Fibroblast of lung (primary cell): Measurements from ENCODE around the gene CHST4. TPM values are rescaled to one million over a fixed set of nuclear protein-coding genes. Genes with fewer than 3 reads are reported as not detected.

Experiments used
- DNase-seq, 2 donors: peaks; one replicate each; pipeline versions ENCODE4 v3.0.0 to v3.0.0-alpha.2; 2010; ENCODE audit warnings: low read depth in 2 of 2
- H2AFZ ChIP-seq: 2 replicates; pipeline ENCODE4 v1.5.1; 2012; ENCODE audit warnings: low read length, control low read depth, inconsistent platforms
- H3K27ac ChIP-seq: 2 replicates; pipeline ENCODE4 v1.5.1; 2011; ENCODE audit warnings: low read length, control low read depth; ENCODE audit not compliant: insufficient read depth
- H3K27me3 ChIP-seq: 2 replicates; pipeline ENCODE4 v1.5.1; 2011; ENCODE audit warnings: mild to moderate bottlenecking, low read length; ENCODE audit not compliant: control insufficient read depth, insufficient read depth
- H3K36me3 ChIP-seq: 2 replicates; pipeline ENCODE4 v1.5.1; 2011; ENCODE audit warnings: low read length; ENCODE audit not compliant: control insufficient read depth, insufficient read depth
- H3K4me1 ChIP-seq: 2 replicates; pipeline ENCODE4 v1.5.1; 2011; ENCODE audit warnings: low read length; ENCODE audit not compliant: control insufficient read depth, insufficient read depth; ENCODE audit errors: extremely low read depth
- H3K4me2 ChIP-seq: 2 replicates; pipeline ENCODE4 v1.5.1; 2011; ENCODE audit warnings: low read length, control low read depth; ENCODE audit not compliant: insufficient read depth; ENCODE audit errors: extremely low read depth
- H3K4me3 ChIP-seq, 4 experiments: fragments of 200-600 bp in 1 of 4; sonication (generic) in 1 of 4; replicated peaks in 1 of 4; 2 replicates each; pipeline ENCODE4 v1.5.1; 2011 to 2016; ENCODE audit warnings: low read length in 4 of 4, low read depth in 3 of 4, mild to moderate bottlenecking in 3 of 4, control low read depth in 2 of 4, inconsistent platforms in 1 of 4, mixed read lengths in 1 of 4; ENCODE audit not compliant: insufficient read depth in 1 of 4; ENCODE audit errors: control extremely low read depth in 1 of 4
- H3K79me2 ChIP-seq: 2 replicates; pipeline ENCODE4 v1.5.1; 2012; ENCODE audit warnings: mild to moderate bottlenecking, low read length, inconsistent platforms; ENCODE audit not compliant: control insufficient read depth, insufficient read depth
- H3K9ac ChIP-seq: 2 replicates; pipeline ENCODE4 v1.5.1; 2011; ENCODE audit warnings: mild to moderate bottlenecking, low read length, control low read depth; ENCODE audit not compliant: insufficient read depth
- H3K9me3 ChIP-seq: 2 replicates; pipeline ENCODE4 v1.5.1; 2012; ENCODE audit warnings: low read depth, low read length; ENCODE audit not compliant: control insufficient read depth, insufficient read depth
- H4K20me1 ChIP-seq: 2 replicates; pipeline ENCODE4 v1.5.1; 2011; ENCODE audit warnings: low read length; ENCODE audit not compliant: control insufficient read depth, insufficient read depth; ENCODE audit errors: extremely low read depth
- CTCF ChIP-seq, 2 donors: IDR thresholded peaks in 1 of 2; conservative IDR thresholded peaks in 1 of 2; 1 replicate in 1 of 2; 2 replicates in 1 of 2; pipeline ENCODE4 v1.5.1; 2011 to 2012; ENCODE audit warnings: low read length in 2 of 2, control low read depth in 1 of 2, inconsistent platforms in 1 of 2, low read depth in 1 of 2, mild to moderate bottlenecking in 1 of 2
- EZH2 ChIP-seq: IDR thresholded peaks from 2 replicates; pipeline ENCODE4 v1.5.1; 2012; ENCODE audit warnings: low read length, control low read depth, mild to moderate bottlenecking; ENCODE audit errors: missing control alignments
- polyA plus RNA-seq, 2 donors: library from polyadenylated mRNA; depleted of rRNA in 1 of 2; stranded (reverse) in 1 of 2; unstranded in 1 of 2; fragments of >200 nt; gene quantifications; 2 replicates each; pipeline ENCODE4 v1.2.1, GENCODE V29; 2011 to 2012; ENCODE audit warnings: missing spikeins in 1 of 2
- total RNA-seq: library from RNA; depleted of rRNA; stranded (reverse); fragments of >200 nt; gene quantifications from 2 replicates; pipeline ENCODE4 v1.2.1, GENCODE V29; 2014

Gene CHST4
- total and polyA plus RNA-seq, 2 donors (not counting 1 experiment from before 2014, with no cell fraction given) = not detected

DNA sequence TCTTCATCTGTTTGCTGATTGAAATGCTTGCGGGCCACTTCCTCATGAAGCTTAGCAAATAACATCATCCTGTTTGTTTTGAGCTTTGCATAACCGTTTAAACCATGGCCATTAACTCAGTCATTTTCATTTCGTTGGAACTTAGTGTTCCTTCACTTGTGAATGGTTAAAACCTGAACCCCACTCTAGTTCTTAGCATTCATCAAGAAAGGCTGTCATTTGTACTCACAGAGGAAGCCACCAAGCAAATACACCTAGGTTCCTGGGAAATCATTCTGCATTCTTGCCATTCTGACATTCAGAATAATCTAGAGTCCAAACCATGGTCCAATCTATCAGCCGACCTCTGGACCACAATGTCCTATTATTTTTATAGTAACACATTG is 59.1 kb downstream of the CHST4 start:
- DNase-seq = no peak
- Histone ChIP-seq H3K9me3 (no peaks in the 10 kb centered on the region), H3K4me2 (no peak overlapping the region), H3K4me3 (no peak overlapping the region), H3K27ac (no peak overlapping the region), H2AFZ (no peak overlapping the region), H3K9ac (no peak overlapping the region), H3K79me2 (no peaks in the 10 kb centered on the region), H4K20me1 (no peaks in the 10 kb centered on the region), H3K27me3 (no peaks in the 10 kb centered on the region), H3K36me3 (no peaks in the 10 kb centered on the region), H3K4me1 (no peaks in the 10 kb centered on the region)
- TF ChIP-seq CTCF (conservative IDR thresholded peaks at IDR 0.05 in 1 of 2, IDR thresholded peaks at IDR 0.05 in 1 of 2; ENCODE audit: low read depth in 1 of 2, low read length in 2 of 2) (no peak), EZH2 (no peak)

Other genes starting within 250 kb of the CHST4 start
- 29.2 and 29.5 TPM in 2 replicates for gene CMTR2, start 237.0 kb upstream of the CHST4 start, total RNA-seq
- gene CMTR2, start 237.0 kb upstream of the CHST4 start, polyA plus RNA-seq = 18.0 and 22.1 TPM in 2 replicates
- 0.51 and 1.3 TPM in 2 replicates for gene CALB2, start 167.7 kb upstream of the CHST4 start, total RNA-seq
- gene CALB2, start 167.7 kb upstream of the CHST4 start, polyA plus RNA-seq = 0.58 and 1.2 TPM in 2 replicates
- not detected in 2 replicates for gene TLE7, start 84.4 kb upstream of the CHST4 start, total RNA-seq
- not detected in 2 replicates for gene TLE7, start 84.4 kb upstream of the CHST4 start, polyA plus RNA-seq
- gene ZNF23, start 64.2 kb upstream of the CHST4 start, total RNA-seq = 14.1 and 24.8 TPM in 2 replicates
- gene ZNF23, start 64.2 kb upstream of the CHST4 start, polyA plus RNA-seq = 11.8 and 12.2 TPM in 2 replicates
- gene ZNF19, start 37.1 kb upstream of the CHST4 start, total RNA-seq = 3.3 and 3.9 TPM in 2 replicates
- 1.3 and 1.8 TPM in 2 replicates for gene ZNF19, start 37.1 kb upstream of the CHST4 start, polyA plus RNA-seq
- not detected in 2 replicates for gene TAT, start 50.7 kb downstream of the CHST4 start, total RNA-seq
- gene TAT, start 50.7 kb downstream of the CHST4 start, polyA plus RNA-seq = not detected in 2 replicates
- not detected in 2 replicates for gene MARVELD3, start 99.8 kb downstream of the CHST4 start, total RNA-seq
- gene MARVELD3, start 99.8 kb downstream of the CHST4 start, polyA plus RNA-seq = not detected in 2 replicates
- gene PHLPP2, start 198.3 kb downstream of the CHST4 start, total RNA-seq = 6.9 and 9.7 TPM in 2 replicates
- gene PHLPP2, start 198.3 kb downstream of the CHST4 start, polyA plus RNA-seq = 12.4 and 13.2 TPM in 2 replicates